Effector memory CD8-positive, alpha-beta T cell (primary cell): ENCODE measurements around the gene MAP1A.

Experiments used
- ATAC-seq: fragments of 150-1000 bp; cut with Tn5 transposase; replicated peaks from 2 replicates; pipeline ENCODE4 v1.10.0; 2021; ENCODE audit warnings: mild to moderate bottlenecking, moderate library complexity
- DNase-seq, 3 experiments: peaks; one replicate each; pipeline ENCODE4 v3.0.0; 2021
- H3K27ac Mint-ChIP-seq, 2 donors: one replicate each; pipeline ENCODE4 v1.8.0; 2022; ENCODE audit warnings: mild to moderate bottlenecking in 2 of 2, mixed read lengths in 2 of 2, moderate library complexity in 2 of 2
- H3K27me3 Mint-ChIP-seq, 2 donors: one replicate each; pipeline ENCODE4 v1.8.0; 2022; ENCODE audit warnings: mixed read lengths in 2 of 2
- H3K36me3 Mint-ChIP-seq: one replicate; pipeline ENCODE4 v1.8.0; 2022; ENCODE audit warnings: mild to moderate bottlenecking, moderate library complexity, mixed read lengths; ENCODE audit not compliant: insufficient read depth
- H3K4me1 Mint-ChIP-seq, 2 donors: one replicate each; pipeline ENCODE4 v1.8.0; 2022; ENCODE audit warnings: low read depth in 2 of 2, mixed read lengths in 2 of 2
- H3K4me3 Mint-ChIP-seq, 2 donors: one replicate each; pipeline ENCODE4 v1.8.0; 2022; ENCODE audit warnings: mild to moderate bottlenecking in 2 of 2, mixed read lengths in 2 of 2, moderate library complexity in 2 of 2
- H3K9me3 Mint-ChIP-seq, 2 donors: one replicate each; pipeline ENCODE4 v1.8.0; 2022; ENCODE audit warnings: mixed read lengths in 2 of 2

The MAP1A gene

GRCh38 chr15:43498990-43499389, 18.4 kb upstream of the MAP1A start:
- H3K9me3 Mint-ChIP-seq: no peaks in the 10 kb centered on the region
- no peaks in the 10 kb centered on the region for H3K4me1 Mint-ChIP-seq
- no peaks in the 10 kb centered on the region for H3K36me3 Mint-ChIP-seq
- no peaks in the 10 kb centered on the region for H3K27me3 Mint-ChIP-seq
- no peak overlapping the region for H3K4me3 Mint-ChIP-seq
- ATAC-seq (no peak), DNase-seq (no peak)
- H3K27ac Mint-ChIP-seq: no peak overlapping the region

- no peak for DNase-seq
- Mint-ChIP-seq H3K27me3 (no peaks in the 10 kb centered on the region), H3K4me1 (no peaks in the 10 kb centered on the region), H3K9me3 (no peaks in the 10 kb centered on the region), H3K4me3 (no peak overlapping the region), H3K36me3 (no peaks in the 10 kb centered on the region), H3K27ac (no peak overlapping the region)
- ATAC-seq: no peak
Measured at GRCh38 chr15:43499635-43500034, 17.8 kb upstream of the MAP1A start.

GRCh38 chr15:43505738-43506137, 11.7 kb upstream of the MAP1A start:
- no peak for DNase-seq
- H3K4me1 Mint-ChIP-seq: peaks cover 6 to 8% of the 10 kb centered on the region in 2 donors
- no peaks in the 10 kb centered on the region for H3K9me3 Mint-ChIP-seq
- no peaks in the 10 kb centered on the region for H3K27me3 Mint-ChIP-seq
- no peak overlapping the region for H3K4me3 Mint-ChIP-seq
- no peak overlapping the region for H3K27ac Mint-ChIP-seq
- ATAC-seq: no peak
- peaks cover 7% of the 10 kb centered on the region for H3K36me3 Mint-ChIP-seq

DNA sequence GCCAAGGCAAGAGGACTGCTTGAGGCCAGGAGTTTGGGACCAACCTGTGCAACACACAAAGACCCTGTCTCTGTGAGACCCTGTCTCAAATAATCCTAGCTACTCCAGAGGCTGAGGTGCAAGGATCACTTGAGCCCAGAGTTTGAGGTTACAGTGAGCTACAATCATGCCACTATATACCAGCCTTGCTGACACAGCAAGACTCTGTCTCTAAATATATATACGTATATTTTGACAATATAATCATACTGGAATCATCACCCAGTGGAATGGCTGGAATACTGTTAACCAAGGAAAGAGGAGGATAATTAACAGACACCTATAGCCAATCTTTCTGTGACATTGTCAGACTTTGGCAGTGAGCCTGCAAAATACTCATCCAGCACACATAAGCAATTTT, 9.0 kb upstream of the MAP1A start:
- Mint-ChIP-seq H3K4me3 (no peak overlapping the region), H3K9me3 (no peaks in the 10 kb centered on the region), H3K27me3 (no peaks in the 10 kb centered on the region), H3K4me1 (peaks cover 12 to 14% of the 10 kb centered on the region in 2 donors), H3K36me3 (peaks cover 16% of the 10 kb centered on the region), H3K27ac (no peak overlapping the region)
- ATAC-seq (no peak), DNase-seq (no peak)

- H3K27me3 Mint-ChIP-seq: no peaks in the 10 kb centered on the region
- DNase-seq: no peak
- peaks cover 16% of the 10 kb centered on the region for H3K36me3 Mint-ChIP-seq
- H3K27ac Mint-ChIP-seq: peak overlapping the region in 1 of 2 donors; percentile 97
- peaks cover 12 to 14% of the 10 kb centered on the region in 2 donors for H3K4me1 Mint-ChIP-seq
- no peak for ATAC-seq
- no peak overlapping the region for H3K4me3 Mint-ChIP-seq
- no peaks in the 10 kb centered on the region for H3K9me3 Mint-ChIP-seq
Measured at GRCh38 chr15:43508991-43509659, 8.3 kb upstream of the MAP1A start.

GRCh38 chr15:43509660-43510199, 7.7 kb upstream of the MAP1A start:
- no peaks in the 10 kb centered on the region for H3K27me3 Mint-ChIP-seq
- peaks cover 16% of the 10 kb centered on the region for H3K36me3 Mint-ChIP-seq
- H3K27ac Mint-ChIP-seq: peak overlapping the region; percentile 97
- no peak for ATAC-seq
- H3K4me3 Mint-ChIP-seq: peak overlapping the region; percentile 88 to 90
- DNase-seq: no peak
- peaks cover 15 to 16% of the 10 kb centered on the region in 2 donors for H3K4me1 Mint-ChIP-seq
- H3K9me3 Mint-ChIP-seq: no peaks in the 10 kb centered on the region

DNA sequence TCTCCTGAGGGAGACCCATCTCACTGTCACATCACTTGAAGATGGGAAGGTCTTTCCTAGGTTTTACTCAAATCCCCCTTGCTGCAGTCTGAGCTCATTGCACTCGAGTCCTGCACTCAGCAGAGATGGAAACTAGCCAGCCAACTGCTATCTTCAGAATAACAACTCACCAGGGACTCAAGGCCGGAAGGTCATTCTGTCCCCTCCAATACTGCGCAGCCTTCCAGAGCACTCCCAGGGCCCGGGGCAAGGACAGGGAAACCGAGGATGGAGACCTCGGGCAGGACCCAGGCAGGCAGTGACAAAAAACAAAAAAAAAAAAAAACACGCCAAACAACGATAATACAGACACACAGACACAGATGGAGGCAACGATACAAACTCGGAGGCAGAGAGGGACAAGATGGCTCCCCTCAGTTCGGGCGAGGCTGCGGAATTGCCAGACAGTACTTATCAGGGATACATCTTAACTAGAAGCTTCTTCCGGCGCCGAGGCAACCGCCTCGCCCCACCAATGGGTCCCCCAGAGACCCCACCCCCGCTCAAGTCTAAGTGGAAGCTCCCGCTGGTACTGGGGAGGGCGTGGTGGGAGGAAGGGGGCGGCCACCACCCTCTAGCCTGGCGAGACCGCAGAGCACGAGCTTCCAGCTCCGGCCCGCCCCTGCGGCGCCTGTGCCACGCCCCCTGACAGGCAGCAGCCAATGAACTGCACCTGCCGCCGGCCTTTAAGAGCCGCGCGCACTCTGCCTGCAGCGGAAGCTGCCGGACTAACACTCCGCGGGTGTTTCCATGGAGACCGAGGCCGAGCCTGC, 7.0 kb upstream of the MAP1A start:
- Mint-ChIP-seq H3K27me3 (peaks cover 0 to under 1% of the 10 kb centered on the region in 2 donors), H3K4me1 (peaks cover 15 to 16% of the 10 kb centered on the region in 2 donors), H3K9me3 (no peaks in the 10 kb centered on the region), H3K27ac (peak overlapping the region; percentile 97), H3K36me3 (peaks cover 16% of the 10 kb centered on the region), H3K4me3 (peak overlapping the region; percentile 88 to 90)
- ATAC-seq: peak; percentile 91
- peak; percentile 91 to 96 (median 95) for DNase-seq

GRCh38 chr15:43511012-43511885, 6.2 kb upstream of the MAP1A start:
- H3K36me3 Mint-ChIP-seq: peaks cover 16% of the 10 kb centered on the region
- peak overlapping the region; percentile 97 for H3K27ac Mint-ChIP-seq

GRCh38 chr15:43513550-43513949, 3.9 kb upstream of the MAP1A start:
- Mint-ChIP-seq H3K9me3 (no peaks in the 10 kb centered on the region), H3K27ac (no peak overlapping the region), H3K4me3 (no peak overlapping the region), H3K27me3 (peaks cover 31 to 32% of the 10 kb centered on the region in 2 donors), H3K4me1 (peaks cover 15 to 19% of the 10 kb centered on the region in 2 donors), H3K36me3 (peaks cover 16% of the 10 kb centered on the region)
- ATAC-seq: no peak
- DNase-seq: no peak

More at GRCh38 chr15:43511012-43511885, 6.2 kb upstream of the MAP1A start:
- Mint-ChIP-seq H3K4me3 (peak overlapping the region; percentile 88 to 90), H3K4me1 (peaks cover 15 to 16% of the 10 kb centered on the region in 2 donors), H3K9me3 (no peaks in the 10 kb centered on the region), H3K27me3 (peaks cover 8 to 9% of the 10 kb centered on the region in 2 donors)
- ATAC-seq (no peak), DNase-seq (peak in 1 of 3 experiments; percentile 14)

GRCh38 chr15:43514241-43515057, 3.0 kb upstream of the MAP1A start:
- Mint-ChIP-seq H3K36me3 (peaks cover 16% of the 10 kb centered on the region), H3K27ac (no peak overlapping the region), H3K4me3 (no peak overlapping the region), H3K9me3 (no peaks in the 10 kb centered on the region), H3K27me3 (peaks cover 40 to 41% of the 10 kb centered on the region in 2 donors), H3K4me1 (peaks cover 15 to 22% of the 10 kb centered on the region in 2 donors)
- DNase-seq: peak in 2 of 3 experiments; percentile 11 to 13
- ATAC-seq: no peak

- H3K9me3 Mint-ChIP-seq: no peaks in the 10 kb centered on the region
- ATAC-seq: no peak
- no peak for DNase-seq
- peak overlapping the region in 1 of 2 donors; percentile 71 for H3K27ac Mint-ChIP-seq
- no peak overlapping the region for H3K4me3 Mint-ChIP-seq
- H3K4me1 Mint-ChIP-seq: peaks cover 7 to 16% of the 10 kb centered on the region in 2 donors
- peaks cover 9% of the 10 kb centered on the region for H3K36me3 Mint-ChIP-seq
- peaks cover 46% of the 10 kb centered on the region in 2 donors for H3K27me3 Mint-ChIP-seq
Measured at GRCh38 chr15:43515741-43516140, 1.7 kb upstream of the MAP1A start.

GRCh38 chr15:43516185-43516584, 1.2 kb upstream of the MAP1A start:
- H3K9me3 Mint-ChIP-seq: no peaks in the 10 kb centered on the region
- peaks cover 46% of the 10 kb centered on the region in 2 donors for H3K27me3 Mint-ChIP-seq
- peaks cover 6 to 14% of the 10 kb centered on the region in 2 donors for H3K4me1 Mint-ChIP-seq
- H3K27ac Mint-ChIP-seq: peak overlapping the region in 1 of 2 donors; percentile 71
- H3K36me3 Mint-ChIP-seq: peaks cover 4% of the 10 kb centered on the region
- no peak overlapping the region for H3K4me3 Mint-ChIP-seq
- DNase-seq: no peak
- ATAC-seq: no peak
